K562 (cell line): ENCODE results near the gene ZDHHC22. TPM values are rescaled to one million over a fixed set of nuclear protein-coding genes. Genes with fewer than 3 reads are reported as not detected.

Experiments used
- polyA plus RNA-seq, 8 experiments: library from polyadenylated mRNA; depleted of rRNA in 4 of 8; stranded (reverse) in 5 of 8; unstranded in 3 of 8; fragments of >200 nt; fragmentation: Nextera tagmentation in 2 of 8; fragmentation: Illumina TruSeq in 1 of 8; extraction: Ambion mirVana in 2 of 8; extraction: Trizol in 1 of 8; gene quantifications; 2 replicates each; pipeline versions ENCODE4 v1.2.1 to v1.2.3, GENCODE V29; 2011 to 2014; ENCODE audit warnings: inconsistent platforms in 1 of 8, missing spikeins in 1 of 8
- total RNA-seq, 7 experiments: library from RNA; depleted of rRNA in 6 of 7; stranded (reverse); fragments of >200 nt in 6 of 7; fragmentation: Illumina TruSeq in 2 of 7; extraction: Trizol in 2 of 7; gene quantifications; 2 replicates each; pipeline versions ENCODE4 v1.2.1 to v1.2.3, GENCODE V29; 2011 to 2021; ENCODE audit warnings: low replicate concordance in 1 of 7

The ZDHHC22 gene
- total and polyA plus RNA-seq, 9 of the 15 experiments (the other 6 are each of a cell fraction or from before 2014, with no cell fraction given): not detected

Other genes with a start within 250 kb of the ZDHHC22 start
Only the 7 nearest of the 8 such genes appear.
- 14.4 and 18.2 TPM in 2 replicates for gene IRF2BPL, start 113.1 kb downstream of the ZDHHC22 start, total RNA-seq (2014; rRNA removed)
- 2.4 and 2.5 TPM in 2 replicates for gene IRF2BPL, start 113.1 kb downstream of the ZDHHC22 start, total RNA-seq (2014; rRNA removed; fragmentation: Illumina TruSeq; extraction: Trizol)
- gene IRF2BPL, start 113.1 kb downstream of the ZDHHC22 start, total RNA-seq (2015; rRNA removed; fragmentation: Illumina TruSeq; extraction: Trizol): 4.2 and 5.1 TPM in 2 replicates
- 21.6 and 22.1 TPM in 2 replicates for gene IRF2BPL, start 113.1 kb downstream of the ZDHHC22 start, total RNA-seq (2021)
- gene IRF2BPL, start 113.1 kb downstream of the ZDHHC22 start, polyA plus RNA-seq (2011; rRNA removed): 1.3 and 2.8 TPM in 2 replicates
- 2.5 and 3.6 TPM in 2 replicates for gene IRF2BPL, start 113.1 kb downstream of the ZDHHC22 start, polyA plus RNA-seq (2014; fragmentation: Illumina TruSeq; extraction: Trizol)
- gene IRF2BPL, start 113.1 kb downstream of the ZDHHC22 start, polyA plus RNA-seq (2014; fragmentation: Nextera tagmentation; extraction: Ambion mirVana): under 1 TPM; 0.52 to 0.75 TPM
- gene IRF2BPL, start 113.1 kb downstream of the ZDHHC22 start, polyA plus RNA-seq (2014; rRNA removed): 6.5 and 6.9 TPM in 2 replicates
- gene CIPC, start 43.5 kb downstream of the ZDHHC22 start, total RNA-seq (2014; rRNA removed): 8.5 and 11.1 TPM in 2 replicates
- gene CIPC, start 43.5 kb downstream of the ZDHHC22 start, total RNA-seq (2014; rRNA removed; fragmentation: Illumina TruSeq; extraction: Trizol): 11.5 and 12.1 TPM in 2 replicates
- gene CIPC, start 43.5 kb downstream of the ZDHHC22 start, total RNA-seq (2015; rRNA removed; fragmentation: Illumina TruSeq; extraction: Trizol): 11.1 and 11.9 TPM in 2 replicates
- gene CIPC, start 43.5 kb downstream of the ZDHHC22 start, total RNA-seq (2021): 10.7 and 14.4 TPM in 2 replicates
- gene CIPC, start 43.5 kb downstream of the ZDHHC22 start, polyA plus RNA-seq (2011; rRNA removed): 15.3 and 16.9 TPM in 2 replicates
- 9.6 and 11.4 TPM in 2 replicates for gene CIPC, start 43.5 kb downstream of the ZDHHC22 start, polyA plus RNA-seq (2014; fragmentation: Illumina TruSeq; extraction: Trizol)
- 1 to 10 TPM; 5.0 to 6.5 TPM for gene CIPC, start 43.5 kb downstream of the ZDHHC22 start, polyA plus RNA-seq (2014; fragmentation: Nextera tagmentation; extraction: Ambion mirVana)
- 9.0 and 10.8 TPM in 2 replicates for gene CIPC, start 43.5 kb downstream of the ZDHHC22 start, polyA plus RNA-seq (2014; rRNA removed)
- gene TMEM63C, start 40.0 kb upstream of the ZDHHC22 start, total RNA-seq (2014; rRNA removed): not detected in 2 replicates
- gene TMEM63C, start 40.0 kb upstream of the ZDHHC22 start, total RNA-seq (2014; rRNA removed; fragmentation: Illumina TruSeq; extraction: Trizol): not detected in 2 replicates
- gene TMEM63C, start 40.0 kb upstream of the ZDHHC22 start, total RNA-seq (2015; rRNA removed; fragmentation: Illumina TruSeq; extraction: Trizol): 0.57 TPM in 1 of 2 replicates, not detected in the other
- not detected in 2 replicates for gene TMEM63C, start 40.0 kb upstream of the ZDHHC22 start, total RNA-seq (2021)
- 0.07 and 0.14 TPM in 2 replicates for gene TMEM63C, start 40.0 kb upstream of the ZDHHC22 start, polyA plus RNA-seq (2011; rRNA removed)
- not detected in 2 replicates for gene TMEM63C, start 40.0 kb upstream of the ZDHHC22 start, polyA plus RNA-seq (2014; fragmentation: Illumina TruSeq; extraction: Trizol)
- not detected for gene TMEM63C, start 40.0 kb upstream of the ZDHHC22 start, polyA plus RNA-seq (2014; fragmentation: Nextera tagmentation; extraction: Ambion mirVana)
- not detected in 2 replicates for gene TMEM63C, start 40.0 kb upstream of the ZDHHC22 start, polyA plus RNA-seq (2014; rRNA removed)
- not detected in 2 replicates for gene NGB, start 129.4 kb upstream of the ZDHHC22 start, total RNA-seq (2014; rRNA removed)
- not detected in 2 replicates for gene NGB, start 129.4 kb upstream of the ZDHHC22 start, total RNA-seq (2014; rRNA removed; fragmentation: Illumina TruSeq; extraction: Trizol)
- not detected in 2 replicates for gene NGB, start 129.4 kb upstream of the ZDHHC22 start, total RNA-seq (2015; rRNA removed; fragmentation: Illumina TruSeq; extraction: Trizol)
- not detected in 2 replicates for gene NGB, start 129.4 kb upstream of the ZDHHC22 start, total RNA-seq (2021)
- not detected in 2 replicates for gene NGB, start 129.4 kb upstream of the ZDHHC22 start, polyA plus RNA-seq (2011; rRNA removed)
- gene NGB, start 129.4 kb upstream of the ZDHHC22 start, polyA plus RNA-seq (2014; fragmentation: Illumina TruSeq; extraction: Trizol): not detected in 2 replicates
- gene NGB, start 129.4 kb upstream of the ZDHHC22 start, polyA plus RNA-seq (2014; fragmentation: Nextera tagmentation; extraction: Ambion mirVana): not detected
- not detected in 2 replicates for gene NGB, start 129.4 kb upstream of the ZDHHC22 start, polyA plus RNA-seq (2014; rRNA removed)
- 8.0 and 9.7 TPM in 2 replicates for gene POMT2, start 179.1 kb upstream of the ZDHHC22 start, total RNA-seq (2014; rRNA removed)
- gene POMT2, start 179.1 kb upstream of the ZDHHC22 start, total RNA-seq (2014; rRNA removed; fragmentation: Illumina TruSeq; extraction: Trizol): 6.0 and 8.4 TPM in 2 replicates
- 7.8 and 9.6 TPM in 2 replicates for gene POMT2, start 179.1 kb upstream of the ZDHHC22 start, total RNA-seq (2015; rRNA removed; fragmentation: Illumina TruSeq; extraction: Trizol)
- gene POMT2, start 179.1 kb upstream of the ZDHHC22 start, total RNA-seq (2021): 16.6 and 23.0 TPM in 2 replicates
- gene POMT2, start 179.1 kb upstream of the ZDHHC22 start, polyA plus RNA-seq (2011; rRNA removed): 10.9 and 16.1 TPM in 2 replicates
- gene POMT2, start 179.1 kb upstream of the ZDHHC22 start, polyA plus RNA-seq (2014; fragmentation: Illumina TruSeq; extraction: Trizol): 6.6 and 7.5 TPM in 2 replicates
- under 1 TPM; 0.39 to 0.74 TPM for gene POMT2, start 179.1 kb upstream of the ZDHHC22 start, polyA plus RNA-seq (2014; fragmentation: Nextera tagmentation; extraction: Ambion mirVana)
- gene POMT2, start 179.1 kb upstream of the ZDHHC22 start, polyA plus RNA-seq (2014; rRNA removed): 12.1 and 12.7 TPM in 2 replicates
- 15.7 and 16.1 TPM in 2 replicates for gene GSTZ1, start 179.2 kb upstream of the ZDHHC22 start, total RNA-seq (2014; rRNA removed)
- gene GSTZ1, start 179.2 kb upstream of the ZDHHC22 start, total RNA-seq (2014; rRNA removed; fragmentation: Illumina TruSeq; extraction: Trizol): 10.6 and 12.1 TPM in 2 replicates
- 16.5 and 18.0 TPM in 2 replicates for gene GSTZ1, start 179.2 kb upstream of the ZDHHC22 start, total RNA-seq (2015; rRNA removed; fragmentation: Illumina TruSeq; extraction: Trizol)
- 10.8 and 16.0 TPM in 2 replicates for gene GSTZ1, start 179.2 kb upstream of the ZDHHC22 start, total RNA-seq (2021)
- 10.7 and 12.0 TPM in 2 replicates for gene GSTZ1, start 179.2 kb upstream of the ZDHHC22 start, polyA plus RNA-seq (2011; rRNA removed)
- 17.8 and 20.0 TPM in 2 replicates for gene GSTZ1, start 179.2 kb upstream of the ZDHHC22 start, polyA plus RNA-seq (2014; fragmentation: Illumina TruSeq; extraction: Trizol)
- 10 to 100 TPM in 1 of 2 experiments, 1 to 10 TPM in 1; 8.6 to 12.2 TPM for gene GSTZ1, start 179.2 kb upstream of the ZDHHC22 start, polyA plus RNA-seq (2014; fragmentation: Nextera tagmentation; extraction: Ambion mirVana)
- 13.8 and 15.4 TPM in 2 replicates for gene GSTZ1, start 179.2 kb upstream of the ZDHHC22 start, polyA plus RNA-seq (2014; rRNA removed)
- 9.7 and 12.3 TPM in 2 replicates for gene TMED8, start 235.3 kb upstream of the ZDHHC22 start, total RNA-seq (2014; rRNA removed)
- 15.4 and 16.6 TPM in 2 replicates for gene TMED8, start 235.3 kb upstream of the ZDHHC22 start, total RNA-seq (2014; rRNA removed; fragmentation: Illumina TruSeq; extraction: Trizol)
- 11.2 and 12.0 TPM in 2 replicates for gene TMED8, start 235.3 kb upstream of the ZDHHC22 start, total RNA-seq (2015; rRNA removed; fragmentation: Illumina TruSeq; extraction: Trizol)
- 13.1 and 14.0 TPM in 2 replicates for gene TMED8, start 235.3 kb upstream of the ZDHHC22 start, total RNA-seq (2021)
- gene TMED8, start 235.3 kb upstream of the ZDHHC22 start, polyA plus RNA-seq (2011; rRNA removed): 12.2 and 17.4 TPM in 2 replicates
- gene TMED8, start 235.3 kb upstream of the ZDHHC22 start, polyA plus RNA-seq (2014; fragmentation: Illumina TruSeq; extraction: Trizol): 12.0 and 14.0 TPM in 2 replicates
- 1 to 10 TPM; 3.3 to 4.7 TPM for gene TMED8, start 235.3 kb upstream of the ZDHHC22 start, polyA plus RNA-seq (2014; fragmentation: Nextera tagmentation; extraction: Ambion mirVana)
- 8.5 and 10.0 TPM in 2 replicates for gene TMED8, start 235.3 kb upstream of the ZDHHC22 start, polyA plus RNA-seq (2014; rRNA removed)